Fibroblast of lung (primary cell): ENCODE measurements around the gene TSC22D2. TPM values are rescaled to one million over a fixed set of nuclear protein-coding genes. Genes with fewer than 3 reads are reported as not detected.

Experiments
- DNase-seq, 2 donors: peaks; one replicate each; pipeline versions ENCODE4 v3.0.0 to v3.0.0-alpha.2; 2010; ENCODE audit warnings: low read depth in 2 of 2
- H2AFZ ChIP-seq: 2 replicates; pipeline ENCODE4 v1.5.1; 2012; ENCODE audit warnings: low read length, control low read depth, inconsistent platforms
- H3K27ac ChIP-seq: 2 replicates; pipeline ENCODE4 v1.5.1; 2011; ENCODE audit warnings: low read length, control low read depth; ENCODE audit not compliant: insufficient read depth
- H3K27me3 ChIP-seq: 2 replicates; pipeline ENCODE4 v1.5.1; 2011; ENCODE audit warnings: mild to moderate bottlenecking, low read length; ENCODE audit not compliant: control insufficient read depth, insufficient read depth
- H3K36me3 ChIP-seq: 2 replicates; pipeline ENCODE4 v1.5.1; 2011; ENCODE audit warnings: low read length; ENCODE audit not compliant: control insufficient read depth, insufficient read depth
- H3K4me1 ChIP-seq: 2 replicates; pipeline ENCODE4 v1.5.1; 2011; ENCODE audit warnings: low read length; ENCODE audit not compliant: control insufficient read depth, insufficient read depth; ENCODE audit errors: extremely low read depth
- H3K4me2 ChIP-seq: 2 replicates; pipeline ENCODE4 v1.5.1; 2011; ENCODE audit warnings: low read length, control low read depth; ENCODE audit not compliant: insufficient read depth; ENCODE audit errors: extremely low read depth
- H3K4me3 ChIP-seq, 4 experiments: fragments of 200-600 bp in 1 of 4; sonication (generic) in 1 of 4; replicated peaks in 1 of 4; 2 replicates each; pipeline ENCODE4 v1.5.1; 2011 to 2016; ENCODE audit warnings: low read length in 4 of 4, low read depth in 3 of 4, mild to moderate bottlenecking in 3 of 4, control low read depth in 2 of 4, inconsistent platforms in 1 of 4, mixed read lengths in 1 of 4; ENCODE audit not compliant: insufficient read depth in 1 of 4; ENCODE audit errors: control extremely low read depth in 1 of 4
- H3K79me2 ChIP-seq: 2 replicates; pipeline ENCODE4 v1.5.1; 2012; ENCODE audit warnings: mild to moderate bottlenecking, low read length, inconsistent platforms; ENCODE audit not compliant: control insufficient read depth, insufficient read depth
- H3K9ac ChIP-seq: 2 replicates; pipeline ENCODE4 v1.5.1; 2011; ENCODE audit warnings: mild to moderate bottlenecking, low read length, control low read depth; ENCODE audit not compliant: insufficient read depth
- H3K9me3 ChIP-seq: 2 replicates; pipeline ENCODE4 v1.5.1; 2012; ENCODE audit warnings: low read depth, low read length; ENCODE audit not compliant: control insufficient read depth, insufficient read depth
- H4K20me1 ChIP-seq: 2 replicates; pipeline ENCODE4 v1.5.1; 2011; ENCODE audit warnings: low read length; ENCODE audit not compliant: control insufficient read depth, insufficient read depth; ENCODE audit errors: extremely low read depth
- CTCF ChIP-seq, 2 donors: IDR thresholded peaks in 1 of 2; conservative IDR thresholded peaks in 1 of 2; 1 replicate in 1 of 2; 2 replicates in 1 of 2; pipeline ENCODE4 v1.5.1; 2011 to 2012; ENCODE audit warnings: low read length in 2 of 2, control low read depth in 1 of 2, inconsistent platforms in 1 of 2, low read depth in 1 of 2, mild to moderate bottlenecking in 1 of 2
- EZH2 ChIP-seq: IDR thresholded peaks from 2 replicates; pipeline ENCODE4 v1.5.1; 2012; ENCODE audit warnings: low read length, control low read depth, mild to moderate bottlenecking; ENCODE audit errors: missing control alignments
- polyA plus RNA-seq, 2 donors: library from polyadenylated mRNA; depleted of rRNA in 1 of 2; stranded (reverse) in 1 of 2; unstranded in 1 of 2; fragments of >200 nt; gene quantifications; 2 replicates each; pipeline ENCODE4 v1.2.1, GENCODE V29; 2011 to 2012; ENCODE audit warnings: missing spikeins in 1 of 2
- total RNA-seq: library from RNA; depleted of rRNA; stranded (reverse); fragments of >200 nt; gene quantifications from 2 replicates; pipeline ENCODE4 v1.2.1, GENCODE V29; 2014

Gene TSC22D2
- total and polyA plus RNA-seq, 2 donors (not counting 1 experiment from before 2014, with no cell fraction given), result 23.6 to 29.3 TPM

DNA sequence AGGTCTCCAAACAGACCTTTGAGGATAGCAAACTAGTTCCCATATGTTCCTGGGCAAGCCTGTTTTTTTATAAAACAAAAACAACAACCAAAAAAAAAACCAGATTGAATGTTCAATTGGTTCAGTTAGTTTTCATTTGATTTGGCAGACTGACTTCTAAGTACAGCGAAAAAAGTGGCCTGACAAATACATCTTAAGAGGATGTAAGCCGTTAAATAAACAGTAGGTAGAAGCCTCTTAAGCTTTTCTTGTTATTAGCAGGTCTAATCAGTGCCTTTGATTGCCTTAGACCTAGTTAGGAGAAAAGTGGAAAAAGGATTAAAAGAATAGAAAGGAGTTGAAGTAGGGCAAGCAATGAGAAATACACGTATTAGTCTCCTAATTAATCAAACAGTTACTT, 13.2 kb downstream of the TSC22D2 start:
- Histone ChIP-seq H2AFZ (no peak overlapping the region), H4K20me1 (peaks cover 10% of the 10 kb centered on the region), H3K9me3 (no peaks in the 10 kb centered on the region), H3K27ac (no peak overlapping the region), H3K4me2 (peak overlapping the region; percentile 5), H3K9ac (no peak overlapping the region), H3K79me2 (peaks cover 99% of the 10 kb centered on the region), H3K36me3 (peaks cover 2% of the 10 kb centered on the region), H3K4me1 (peaks cover 11% of the 10 kb centered on the region), H3K27me3 (no peaks in the 10 kb centered on the region), H3K4me3 (no peak overlapping the region)
- no peak for DNase-seq
- TF ChIP-seq EZH2, result no peak
- no peak for TF ChIP-seq CTCF (conservative IDR thresholded peaks at IDR 0.05 in 1 of 2, IDR thresholded peaks at IDR 0.05 in 1 of 2; ENCODE audit: low read depth in 1 of 2, low read length in 2 of 2)

- TF ChIP-seq CTCF (conservative IDR thresholded peaks at IDR 0.05 in 1 of 2, IDR thresholded peaks at IDR 0.05 in 1 of 2; ENCODE audit: low read depth in 1 of 2, low read length in 2 of 2) (no peak), EZH2 (no peak)
- peak in 1 of 2 donors; percentile 69 for DNase-seq
- no peak overlapping the region for H3K9ac ChIP-seq
- H3K9me3 ChIP-seq, result no peaks in the 10 kb centered on the region
- no peak overlapping the region for H3K27ac ChIP-seq
- H3K4me2 ChIP-seq, result peak overlapping the region; percentile 48
- peaks cover 2% of the 10 kb centered on the region for H3K36me3 ChIP-seq
- peaks cover 11% of the 10 kb centered on the region for H3K4me1 ChIP-seq
- peaks cover 99% of the 10 kb centered on the region for H3K79me2 ChIP-seq
- H4K20me1 ChIP-seq, result peaks cover 10% of the 10 kb centered on the region
- H3K27me3 ChIP-seq, result no peaks in the 10 kb centered on the region
- no peak overlapping the region for H3K4me3 ChIP-seq
- no peak overlapping the region for H2AFZ ChIP-seq
Measured at GRCh38 chr3:150421799-150422548, 13.9 kb downstream of the TSC22D2 start.

DNA sequence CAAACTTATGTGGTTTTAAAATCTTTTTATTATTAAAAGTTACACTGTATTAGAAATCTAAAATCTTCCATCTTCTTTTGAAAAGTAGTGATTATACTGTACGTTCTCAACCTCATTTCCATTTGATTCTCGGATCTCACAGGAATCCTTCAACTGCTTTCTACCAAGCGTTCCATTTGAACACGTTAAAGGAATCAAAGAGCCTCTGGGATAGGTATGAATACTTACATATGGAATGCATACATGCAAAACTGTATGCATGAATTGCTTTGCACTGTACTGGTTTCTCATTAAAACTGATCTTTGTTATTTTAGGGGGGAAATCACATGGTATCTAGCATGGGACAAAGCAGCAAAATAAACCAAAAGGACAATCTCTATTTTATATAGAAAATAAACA, 14.8 kb downstream of the TSC22D2 start:
- peaks cover 9% of the 10 kb centered on the region for H4K20me1 ChIP-seq
- H3K27me3 ChIP-seq, result no peaks in the 10 kb centered on the region
- peaks cover 2% of the 10 kb centered on the region for H3K36me3 ChIP-seq
- no peak overlapping the region for H3K4me2 ChIP-seq
- no peak for TF ChIP-seq EZH2
- no peak for TF ChIP-seq CTCF (conservative IDR thresholded peaks at IDR 0.05 in 1 of 2, IDR thresholded peaks at IDR 0.05 in 1 of 2; ENCODE audit: low read depth in 1 of 2, low read length in 2 of 2)
- no peak overlapping the region for H2AFZ ChIP-seq
- H3K4me1 ChIP-seq, result peaks cover 8% of the 10 kb centered on the region
- H3K9ac ChIP-seq, result no peak overlapping the region
- H3K79me2 ChIP-seq, result peaks cover 99% of the 10 kb centered on the region
- H3K9me3 ChIP-seq, result no peaks in the 10 kb centered on the region
- no peak for DNase-seq
- H3K27ac ChIP-seq, result no peak overlapping the region
- no peak overlapping the region for H3K4me3 ChIP-seq
